ENCODE results near the gene CHRDL2. TPM values are rescaled to one million over a fixed set of nuclear protein-coding genes. Genes with fewer than 3 reads are reported as not detected.

The CHRDL2 gene
- total RNA-seq, 1 donor from 2014 or later, result not detected

GRCh38 chr11:74748211-74749126 is 17.2 kb upstream of the CHRDL2 start, which contains the start of gene RNF169:
Gene RNF169, plus strand, starts transcription at chr11:74748849. Its CDS starts 32 bp downstream, at chr11:74748881.
- peak; percentile 97 for DNase-seq (ENCODE audit: low read depth)

GRCh38 chr11:74746868-74747267 is 15.6 kb upstream of the CHRDL2 start:
- DNase-seq (ENCODE audit: low read depth), result no peak

- no peak for DNase-seq (ENCODE audit: low read depth)
Observed at GRCh38 chr11:74744277-74744676, 13.1 kb upstream of the CHRDL2 start.

GRCh38 chr11:74743640-74744039 is 12.4 kb upstream of the CHRDL2 start:
- DNase-seq (ENCODE audit: low read depth), result no peak

- DNase-seq (ENCODE audit: low read depth), result no peak
Observed at GRCh38 chr11:74742070-74742469, 10.8 kb upstream of the CHRDL2 start.

- peak; percentile 77 for DNase-seq (ENCODE audit: low read depth)
Observed at GRCh38 chr11:74739546-74740270, 8.5 kb upstream of the CHRDL2 start.

GRCh38 chr11:74736031-74736430 is 4.8 kb upstream of the CHRDL2 start:
- no peak for DNase-seq (ENCODE audit: low read depth)

GRCh38 chr11:74735365-74735928 is 4.2 kb upstream of the CHRDL2 start:
- no peak for DNase-seq (ENCODE audit: low read depth)

- DNase-seq (ENCODE audit: low read depth), result no peak
Observed at GRCh38 chr11:74734559-74734925, 3.3 kb upstream of the CHRDL2 start.

- DNase-seq (ENCODE audit: low read depth), result no peak
Observed at GRCh38 chr11:74730571-74731260, 510 bp downstream of the CHRDL2 start.

- DNase-seq (ENCODE audit: low read depth), result no peak
Observed at GRCh38 chr11:74729397-74729796, 1.8 kb downstream of the CHRDL2 start.

- DNase-seq (ENCODE audit: low read depth), result peak; percentile 94
Observed at GRCh38 chr11:74726547-74727182, 4.6 kb downstream of the CHRDL2 start.

- no peak for DNase-seq (ENCODE audit: low read depth)
Observed at GRCh38 chr11:74725701-74726100, 5.5 kb downstream of the CHRDL2 start.

- no peak for DNase-seq (ENCODE audit: low read depth)
Observed at GRCh38 chr11:74723511-74723910, 7.7 kb downstream of the CHRDL2 start.

GRCh38 chr11:74721479-74721835 is 9.8 kb downstream of the CHRDL2 start:
- no peak for DNase-seq (ENCODE audit: low read depth)

GRCh38 chr11:74720596-74721478 is 10.4 kb downstream of the CHRDL2 start:
- DNase-seq (ENCODE audit: low read depth), result no peak

- no peak for DNase-seq (ENCODE audit: low read depth)
Observed at GRCh38 chr11:74719011-74719410, 12.2 kb downstream of the CHRDL2 start.

- DNase-seq (ENCODE audit: low read depth), result no peak
Observed at GRCh38 chr11:74717221-74717969, 13.8 kb downstream of the CHRDL2 start.

GRCh38 chr11:74714904-74715303 is 16.3 kb downstream of the CHRDL2 start:
- no peak for DNase-seq (ENCODE audit: low read depth)
